Activated naive CD4-positive, alpha-beta T cell (primary cell): ENCODE measurements around the gene SPATA6.
"Not testable (repeated sequence)": the region's sequence is repeated elsewhere in the genome, so short reads cannot be mapped to it uniquely, and the experiment has no call there.

Experiments used
- DNase-seq, 4 experiments: peaks; one replicate each; lab custom pipeline; 2025; lab: John Stamatoyannopoulos, UW

The SPATA6 gene

GRCh38 chr1:48462716-48463302 lies 9.2 kb downstream of the SPATA6 start:
- DNase-seq: no peak

- DNase-seq: no peak
Observed at GRCh38 chr1:48450505-48450904, 21.5 kb downstream of the SPATA6 start.

- no peak for DNase-seq
Observed at GRCh38 chr1:48448932-48449331, 23.1 kb downstream of the SPATA6 start.

- DNase-seq: not testable (repeated sequence)
Observed at GRCh38 chr1:48444186-48444585, 27.8 kb downstream of the SPATA6 start.

GRCh38 chr1:48442864-48443619 lies 29.0 kb downstream of the SPATA6 start:
- DNase-seq: no peak

- DNase-seq: not testable (repeated sequence)
Observed at GRCh38 chr1:48440786-48441185, 31.2 kb downstream of the SPATA6 start.

GRCh38 chr1:48439380-48439779 lies 32.6 kb downstream of the SPATA6 start:
- no peak for DNase-seq

- not testable (repeated sequence) for DNase-seq
Observed at GRCh38 chr1:48437379-48437778, 34.6 kb downstream of the SPATA6 start.

GRCh38 chr1:48435312-48436002 lies 36.5 kb downstream of the SPATA6 start:
- DNase-seq: not testable (repeated sequence)

GRCh38 chr1:48430832-48431231 lies 41.2 kb downstream of the SPATA6 start:
- DNase-seq: no peak

- no peak for DNase-seq
Observed at GRCh38 chr1:48422009-48422408, 50.0 kb downstream of the SPATA6 start.

GRCh38 chr1:48418742-48419141 lies 53.3 kb downstream of the SPATA6 start:
- DNase-seq: no peak

- DNase-seq: no peak
Observed at GRCh38 chr1:48415050-48415449, 57.0 kb downstream of the SPATA6 start.

- DNase-seq: no peak
Observed at GRCh38 chr1:48414264-48414663, 57.7 kb downstream of the SPATA6 start.

GRCh38 chr1:48405940-48406339 lies 66.1 kb downstream of the SPATA6 start:
- no peak for DNase-seq

- no peak for DNase-seq
Observed at GRCh38 chr1:48405400-48405799, 66.6 kb downstream of the SPATA6 start.

- DNase-seq: no peak
Observed at GRCh38 chr1:48402599-48402998, 69.4 kb downstream of the SPATA6 start.

GRCh38 chr1:48396208-48396607 lies 75.8 kb downstream of the SPATA6 start:
- no peak for DNase-seq

GRCh38 chr1:48391926-48392325 lies 80.1 kb downstream of the SPATA6 start:
- no peak for DNase-seq

GRCh38 chr1:48387409-48387808 lies 84.6 kb downstream of the SPATA6 start:
- DNase-seq: no peak

- no peak for DNase-seq
Observed at GRCh38 chr1:48374785-48375184, 97.2 kb downstream of the SPATA6 start.

GRCh38 chr1:48371598-48371997 lies 100.4 kb downstream of the SPATA6 start:
- no peak for DNase-seq

GRCh38 chr1:48362901-48363300 lies 109.1 kb downstream of the SPATA6 start:
- DNase-seq: no peak
